OCI-LY7 (cell line): ENCODE data around the gene ZAR1L.

Experiments used
- CTCF ChIP-seq: fragments of 200-600 bp; sonication (generic); conservative IDR thresholded peaks from 2 replicates; pipeline ENCODE4 v1.5.1; 2014; ENCODE audit warnings: mild to moderate bottlenecking, antibody characterized with exemption, low read length, moderate library complexity, mixed read lengths
- EZH2phosphoT487 ChIP-seq: fragments of 200-600 bp; sonication (generic); IDR thresholded peaks from 2 replicates; pipeline ENCODE4 v1.6.1; 2018; ENCODE audit warnings: low read depth, borderline replicate concordance, mild to moderate bottlenecking, mixed run types, antibody characterized with exemption, low read length, moderate library complexity, mixed read lengths

- TF ChIP-seq CTCF (no peak), EZH2phosphoT487 (no peak)
These were observed 29.6 kb downstream of the ZAR1L start for GRCh38 chr13:32285633-32285965.
